HS-5 (cell line): Measurements from ENCODE around the gene DHDH.
"Not testable (repeated sequence)": the region's sequence is repeated elsewhere in the genome, so short reads cannot be mapped to it uniquely, and the experiment has no call there.

Experiments
- DNase-seq: peaks from one replicate; pipeline ENCODE4 v3.0.0-alpha.2; 2012; ENCODE audit warnings: low read depth

The DHDH gene

GRCh38 chr19:48933382-48933932 is at the start of gene DHDH:
TSS of gene DHDH (plus strand) at chr19:48933699. CDS start at chr19:48933722, 23 bp downstream.
- no peak for DNase-seq

- DNase-seq = no peak
Observed at GRCh38 chr19:48883726-48884125, 49.8 kb upstream of the DHDH start.

GRCh38 chr19:48887861-48888612 is 45.5 kb upstream of the DHDH start:
- DNase-seq = no peak

- DNase-seq = not testable (repeated sequence)
Observed at GRCh38 chr19:48889496-48889895, 44.0 kb upstream of the DHDH start.

GRCh38 chr19:48890551-48890950 is 42.9 kb upstream of the DHDH start:
- DNase-seq = no peak

GRCh38 chr19:48895226-48895625 is 38.3 kb upstream of the DHDH start:
- DNase-seq = no peak

- DNase-seq = no peak
Observed at GRCh38 chr19:48896191-48896720, 37.2 kb upstream of the DHDH start.

GRCh38 chr19:48897181-48897580 is 36.3 kb upstream of the DHDH start:
- DNase-seq = no peak

GRCh38 chr19:48899386-48899749 is 34.1 kb upstream of the DHDH start:
- DNase-seq = not testable (repeated sequence)

- DNase-seq = peak; percentile 94
Observed at GRCh38 chr19:48899781-48900476, 33.6 kb upstream of the DHDH start, which contains the start of gene NUCB1. TSS of gene NUCB1 (plus strand) at chr19:48900312. CDS start at chr19:48900797, 485 bp downstream.

GRCh38 chr19:48900477-48901406 is 32.8 kb upstream of the DHDH start:
- DNase-seq = no peak

GRCh38 chr19:48902291-48902690 is 31.2 kb upstream of the DHDH start:
- not testable (repeated sequence) for DNase-seq

- DNase-seq = not testable (repeated sequence)
Observed at GRCh38 chr19:48903788-48904187, 29.7 kb upstream of the DHDH start.

- DNase-seq = no peak
Observed at GRCh38 chr19:48905664-48906063, 27.8 kb upstream of the DHDH start.

GRCh38 chr19:48906324-48906723 is 27.2 kb upstream of the DHDH start:
- no peak for DNase-seq

GRCh38 chr19:48907671-48908070 is 25.8 kb upstream of the DHDH start:
- no peak for DNase-seq

GRCh38 chr19:48909424-48910077 is 23.9 kb upstream of the DHDH start:
- DNase-seq = not testable (repeated sequence)

- no peak for DNase-seq
Observed at GRCh38 chr19:48910803-48911202, 22.7 kb upstream of the DHDH start.

- no peak for DNase-seq
Observed at GRCh38 chr19:48913114-48913889, 20.2 kb upstream of the DHDH start.

GRCh38 chr19:48914181-48914580 is 19.3 kb upstream of the DHDH start:
- DNase-seq = no peak
